NCI-H1092 (cell line): ENCODE data around the gene HES7.
"Not testable (repeated sequence)": the region's sequence is repeated elsewhere in the genome, so short reads cannot be mapped to it uniquely, and the experiment has no call there.

Experiments
- DNase-seq: peaks from one replicate; lab custom pipeline; 2025; lab: John Stamatoyannopoulos, UW

Gene HES7

GRCh38 chr17:8100111-8100510, 23.8 kb downstream of the HES7 start:
- DNase-seq: no peak

- DNase-seq: no peak
Observed at GRCh38 chr17:8096541-8096940, 27.4 kb downstream of the HES7 start.

- DNase-seq: no peak
Observed at GRCh38 chr17:8095361-8095760, 28.5 kb downstream of the HES7 start.

- no peak for DNase-seq
Observed at GRCh38 chr17:8091033-8091687, 32.7 kb downstream of the HES7 start.

- no peak for DNase-seq
Observed at GRCh38 chr17:8089728-8090127, 34.2 kb downstream of the HES7 start.

- no peak for DNase-seq
Observed at GRCh38 chr17:8087952-8088230, 36.0 kb downstream of the HES7 start.

- no peak for DNase-seq
Observed at GRCh38 chr17:8087075-8087951, 36.6 kb downstream of the HES7 start, which contains the start of gene ALOX12B. Gene ALOX12B, minus strand, starts transcription at chr17:8087716. Its CDS starts 274 bp downstream, at chr17:8087442.

- DNase-seq: no peak
Observed at GRCh38 chr17:8084250-8084649, 39.7 kb downstream of the HES7 start.

GRCh38 chr17:8082292-8082691, 41.6 kb downstream of the HES7 start:
- DNase-seq: no peak

- no peak for DNase-seq
Observed at GRCh38 chr17:8081876-8082275, 42.0 kb downstream of the HES7 start.

GRCh38 chr17:8080799-8081219, 43.1 kb downstream of the HES7 start:
- no peak for DNase-seq

- no peak for DNase-seq
Observed at GRCh38 chr17:8080208-8080798, 43.6 kb downstream of the HES7 start.

GRCh38 chr17:8079291-8080207, 44.4 kb downstream of the HES7 start:
- peak; percentile 60 for DNase-seq

GRCh38 chr17:8077939-8078338, 46.0 kb downstream of the HES7 start:
- DNase-seq: not testable (repeated sequence)

GRCh38 chr17:8076502-8077266, 47.2 kb downstream of the HES7 start:
- no peak for DNase-seq

GRCh38 chr17:8075574-8076342, 48.1 kb downstream of the HES7 start:
- no peak for DNase-seq

- DNase-seq: no peak
Observed at GRCh38 chr17:8075081-8075480, 48.8 kb downstream of the HES7 start.

- DNase-seq: no peak
Observed at GRCh38 chr17:8074554-8074953, 49.4 kb downstream of the HES7 start.

GRCh38 chr17:8073627-8074484, 50.0 kb downstream of the HES7 start:
- no peak for DNase-seq
